Adrenal gland (tissue), 12 donors: ENCODE measurements around the gene TXNDC11. TPM values are rescaled to one million over a fixed set of nuclear protein-coding genes. Genes with fewer than 3 reads are reported as not detected.

Source experiments
- DNase-seq, 7 donors: peaks; one replicate each; pipeline ENCODE4 v3.0.0-alpha.2; 2019 to 2020
- H3K27ac ChIP-seq, 5 donors: fragments of 200-600 bp; sonication (generic) in 4 of 5; 1 replicate in 3 of 5; 2 replicates in 2 of 5; pipeline versions ENCODE4 v1.5.1 to v1.8.0; 2016 to 2020; ENCODE audit warnings: mild to moderate bottlenecking in 1 of 5
- H3K27me3 ChIP-seq: fragments of 200-600 bp; 2 replicates; pipeline ENCODE4 v1.8.0; 2021
- H3K36me3 ChIP-seq, 2 donors: fragments of 200-600 bp; replicated peaks in 1 of 2; 1 replicate in 1 of 2; 2 replicates in 1 of 2; pipeline versions ENCODE4 v1.5.1 to v1.8.0; 2018 to 2022
- H3K4me1 ChIP-seq, 2 donors: fragments of 200-600 bp; replicated peaks in 1 of 2; 1 replicate in 1 of 2; 2 replicates in 1 of 2; pipeline versions ENCODE4 v1.5.1 to v1.8.0; 2018 to 2021
- H3K4me3 ChIP-seq, 4 donors: fragments of 200-600 bp; sonication (generic) in 3 of 4; one replicate each; pipeline ENCODE4 v1.5.1; 2016 to 2018
- H3K9me3 ChIP-seq, 3 donors: fragments of 200-600 bp; sonication (generic) in 1 of 3; replicated peaks in 1 of 3; 1 replicate in 2 of 3; 2 replicates in 1 of 3; pipeline versions ENCODE4 v1.5.1 to v1.8.0; 2016 to 2021
- POLR2A ChIP-seq, 2 donors: fragments of 450-650 bp; IDR thresholded peaks; one replicate each; pipeline ENCODE4 v1.6.1; 2017; ENCODE audit warnings: antibody characterized with exemption in 2 of 2, mild to moderate bottlenecking in 2 of 2, moderate library complexity in 1 of 2
- WGBS, 4 donors: extraction: QIAGEN DNeasy Blood & Tissue Kit in 2 of 4; methylation state at CpG; one replicate each; pipeline versions ENCODE4 v1.1.5 to v1.1.7; 2013 to 2017; 5-methylcytosine and 5-hydroxymethylcytosine counted together
- intact Hi-C, 2 donors: fragments of 100-400 bp; cut with DNase I; formaldehyde crosslinking; loops; one replicate each; pipeline versions ENCODE4 v1.14.1 to v1.15.0; 2022 to 2023
- polyA plus RNA-seq, 3 donors: library from polyadenylated mRNA; stranded (reverse); fragments of 200-250 nt in 2 of 3; fragments of 350-450 nt in 1 of 3; fragmentation: Illumina TruSeq in 1 of 3; extraction: RNeasy Lipid Tissue Mini Kit (QIAGEN cat#74804) in 1 of 3; gene quantifications; one replicate each; pipeline ENCODE4 v1.2.3, GENCODE V29; 2013 to 2014
- total RNA-seq, 9 donors: library from RNA; depleted of rRNA in 4 of 9; stranded (reverse); fragments of >200 nt in 4 of 9; fragments of 120-200 nt in 1 of 9; fragmentation: NEBNext Ultra II Directional in 1 of 9; extraction: Animal tissue kit (Norgen Biotek cat#: 25700) in 1 of 9; gene quantifications; one replicate each; pipeline versions ENCODE4 v1.1.0 to v1.2.4, GENCODE V29; 2013 to 2023
- TF ChIP-seq, protein P1 (sequence below), 6 experiments: fragments of 450-650 bp in 4 of 6; fragments of 200-600 bp in 2 of 6; sonication (generic) in 1 of 6; IDR thresholded peaks; 1 replicate in 5 of 6; 2 replicates in 1 of 6; pipeline versions ENCODE4 v1.5.1 to v1.8.0; 2016 to 2021; ENCODE audit warnings: antibody characterized with exemption in 6 of 6, mild to moderate bottlenecking in 2 of 6, moderate library complexity in 1 of 6
- donor health status: healthy with polysubstance abuse.
- donor health status: Bipolar disorder and iron deficiency.
- donor health status: DM: yes; HTN: yes; CAD: no.
- donor health status: DM: no; HTN: no; CAD: no.
- donor health status: DM: no; HTN: no; CAD: no.
- donor health status: DM: yes; HTN: yes; CAD: no.

Gene TXNDC11
- total and polyA plus RNA-seq, 12 donors: 33.5 to 78.1 (median 50.4) TPM

GRCh38 chr16:11658896-11659708 lies 83.6 kb downstream of the TXNDC11 start:
- Histone ChIP-seq H3K4me1 (no peaks in the 10 kb centered on the region), H3K9me3 (no peaks in the 10 kb centered on the region), H3K27me3 (no peaks in the 10 kb centered on the region), H3K36me3 (no peaks in the 10 kb centered on the region), H3K27ac (no peak overlapping the region), H3K4me3 (no peak overlapping the region)
- WGBS, 4 donors: 73 to 88% (median 80%) methylated on average over 12 to 19 of the region's 19 CpGs
- intact Hi-C loops: no loop called here
- TF ChIP-seq POLR2A (IDR thresholded peaks at IDR 0.05): no peak
- TF ChIP-seq, protein P1, sequence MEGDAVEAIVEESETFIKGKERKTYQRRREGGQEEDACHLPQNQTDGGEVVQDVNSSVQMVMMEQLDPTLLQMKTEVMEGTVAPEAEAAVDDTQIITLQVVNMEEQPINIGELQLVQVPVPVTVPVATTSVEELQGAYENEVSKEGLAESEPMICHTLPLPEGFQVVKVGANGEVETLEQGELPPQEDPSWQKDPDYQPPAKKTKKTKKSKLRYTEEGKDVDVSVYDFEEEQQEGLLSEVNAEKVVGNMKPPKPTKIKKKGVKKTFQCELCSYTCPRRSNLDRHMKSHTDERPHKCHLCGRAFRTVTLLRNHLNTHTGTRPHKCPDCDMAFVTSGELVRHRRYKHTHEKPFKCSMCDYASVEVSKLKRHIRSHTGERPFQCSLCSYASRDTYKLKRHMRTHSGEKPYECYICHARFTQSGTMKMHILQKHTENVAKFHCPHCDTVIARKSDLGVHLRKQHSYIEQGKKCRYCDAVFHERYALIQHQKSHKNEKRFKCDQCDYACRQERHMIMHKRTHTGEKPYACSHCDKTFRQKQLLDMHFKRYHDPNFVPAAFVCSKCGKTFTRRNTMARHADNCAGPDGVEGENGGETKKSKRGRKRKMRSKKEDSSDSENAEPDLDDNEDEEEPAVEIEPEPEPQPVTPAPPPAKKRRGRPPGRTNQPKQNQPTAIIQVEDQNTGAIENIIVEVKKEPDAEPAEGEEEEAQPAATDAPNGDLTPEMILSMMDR (IDR thresholded peaks at IDR 0.05): no peak
- no peak for DNase-seq

DNA sequence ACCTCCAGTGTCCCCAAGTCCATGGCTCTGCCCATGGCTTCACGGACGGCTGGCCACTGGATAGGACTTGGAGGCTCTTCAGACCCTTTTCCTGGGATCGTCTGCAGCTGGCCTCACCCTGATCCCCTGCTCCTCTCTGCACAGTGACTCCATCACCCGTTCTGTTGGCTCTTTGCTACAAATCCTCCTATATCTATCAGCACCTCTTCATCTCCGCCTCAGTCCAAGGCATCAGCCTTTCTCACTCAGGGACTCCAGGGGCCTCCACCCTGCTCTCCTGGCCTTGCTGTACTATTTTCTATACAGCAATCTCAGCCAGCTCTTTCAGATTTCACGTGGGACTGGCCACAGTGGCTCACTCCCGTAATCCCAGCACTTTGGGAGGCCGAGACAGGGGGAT lies 85.1 kb downstream of the TXNDC11 start:
- 90 to 96% (median 92%) methylated on average over 7 to 8 of the region's 8 CpGs for WGBS, 4 donors
- H3K27ac ChIP-seq: no peak overlapping the region
- no peak for DNase-seq
- TF ChIP-seq, protein P1 (IDR thresholded peaks at IDR 0.05): no peak
- no peak for TF ChIP-seq POLR2A (IDR thresholded peaks at IDR 0.05)
- H3K36me3 ChIP-seq: no peaks in the 10 kb centered on the region
- H3K4me1 ChIP-seq: no peaks in the 10 kb centered on the region
- intact Hi-C loops: no loop called here
- H3K4me3 ChIP-seq: no peak overlapping the region
- no peaks in the 10 kb centered on the region for H3K27me3 ChIP-seq
- H3K9me3 ChIP-seq: no peaks in the 10 kb centered on the region

DNA sequence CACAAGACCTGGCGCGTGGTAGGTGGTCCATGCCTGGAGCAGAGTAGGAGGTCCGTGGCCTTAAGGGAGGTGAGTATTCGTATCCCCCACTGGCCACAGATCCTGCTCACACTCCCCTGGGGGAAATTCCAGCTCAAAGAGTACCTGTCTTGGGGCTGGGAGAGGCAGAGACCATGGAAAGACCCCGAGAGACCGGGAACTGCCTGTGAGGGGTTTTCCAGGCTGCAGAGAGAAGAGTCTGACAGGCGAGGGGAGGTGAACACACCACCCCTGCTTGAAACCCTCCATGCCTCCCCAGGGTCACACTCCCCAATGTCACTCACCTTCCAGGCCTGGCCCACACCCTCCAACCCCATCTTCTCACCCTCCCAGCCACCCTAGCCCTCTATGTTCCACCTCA lies 87.0 kb downstream of the TXNDC11 start:
- H3K4me3 ChIP-seq: no peak overlapping the region
- H3K36me3 ChIP-seq: no peaks in the 10 kb centered on the region
- TF ChIP-seq, protein P1 (IDR thresholded peaks at IDR 0.05): no peak
- TF ChIP-seq POLR2A (IDR thresholded peaks at IDR 0.05): no peak
- 89 to 95% (median 92%) methylated on average over 4 to 7 of the region's 7 CpGs for WGBS, 4 donors
- H3K4me1 ChIP-seq: no peaks in the 10 kb centered on the region
- no peak overlapping the region for H3K27ac ChIP-seq
- H3K27me3 ChIP-seq: no peaks in the 10 kb centered on the region
- no peak for DNase-seq
- no peaks in the 10 kb centered on the region for H3K9me3 ChIP-seq
- intact Hi-C loops: no loop called here

DNA sequence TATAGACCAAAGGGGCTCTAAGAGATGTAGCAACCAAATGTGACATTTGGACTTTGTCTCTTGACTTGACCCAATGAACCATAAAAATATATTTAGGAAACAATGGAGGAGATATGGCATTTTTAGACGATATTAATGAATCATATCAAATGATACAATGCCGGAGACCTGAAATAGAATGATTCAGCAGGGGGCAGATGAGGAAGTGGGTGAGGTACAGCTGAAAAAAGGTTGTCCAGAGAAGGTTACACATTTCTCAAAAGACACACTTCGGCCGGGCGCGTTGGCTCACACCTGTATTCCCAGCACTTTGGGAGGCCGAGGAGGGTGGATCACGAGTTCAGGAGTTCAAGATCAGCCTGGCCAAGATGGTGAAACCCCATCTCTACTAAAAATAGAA lies 90.9 kb downstream of the TXNDC11 start:
- H3K27ac ChIP-seq: no peak overlapping the region
- H3K36me3 ChIP-seq: no peaks in the 10 kb centered on the region
- intact Hi-C loops: no loop called here
- DNase-seq: no peak
- no peak for TF ChIP-seq POLR2A (IDR thresholded peaks at IDR 0.05)
- TF ChIP-seq, protein P1 (IDR thresholded peaks at IDR 0.05): no peak
- no peaks in the 10 kb centered on the region for H3K9me3 ChIP-seq
- H3K4me3 ChIP-seq: no peak overlapping the region
- WGBS, 4 donors: 67 to 80% (median 73%) methylated on average over 8 of the region's 8 CpGs
- H3K27me3 ChIP-seq: no peaks in the 10 kb centered on the region
- no peaks in the 10 kb centered on the region for H3K4me1 ChIP-seq
